Measurements from ENCODE around the gene PDXK. TPM values are rescaled to one million over a fixed set of nuclear protein-coding genes. Genes with fewer than 3 reads are reported as not detected.
A peak's percentile ranks its signal among the peaks of the same experiment; 100 is the strongest.

PDXK gene
- total and polyA plus RNA-seq, 5 donors from 2014 or later: 28.5 to 80.9 (median 39.1) TPM

GRCh38 chr21:43731476-43731875, 12.5 kb downstream of the PDXK start:
- H3K36me3 Mint-ChIP-seq: peaks cover 3% of the 10 kb centered on the region
- no peaks in the 10 kb centered on the region for H3K27me3 ChIP-seq (ENCODE audit: control insufficient read depth, insufficient read depth, low read length)

GRCh38 chr21:43731891-43732711, 13.2 kb downstream of the PDXK start:
- H3K4me3 Mint-ChIP-seq: peak overlapping the region in 1 of 4 donors; percentile 61
- peak overlapping the region in 1 of 3 donors; percentile 86 for H3K27ac Mint-ChIP-seq
- peaks cover 15 to 50% (median 25%) of the 10 kb centered on the region in 4 donors for H3K4me1 Mint-ChIP-seq
- no peak overlapping the region for H3K4me3 ChIP-seq (ENCODE audit: low read depth, low read length)
- no peaks in the 10 kb centered on the region for H3K36me3 Mint-ChIP-seq
- no peaks in the 10 kb centered on the region for H3K27me3 Mint-ChIP-seq
- no peaks in the 10 kb centered on the region for H3K27me3 ChIP-seq (ENCODE audit: control insufficient read depth, insufficient read depth, low read length)
- no peaks in the 10 kb centered on the region for H3K9me3 ChIP-seq (ENCODE audit: control insufficient read depth in 2 of 2, low read length in 2 of 2)
- peaks cover 35% of the 10 kb centered on the region for H3K4me1 ChIP-seq (ENCODE audit: control insufficient read depth, insufficient read depth, low read length, poor library complexity, severe bottlenecking)
- no peak overlapping the region for H3K27ac ChIP-seq (ENCODE audit: insufficient read depth, low read length, poor library complexity, severe bottlenecking)
- no peak for ATAC-seq (ENCODE audit: low read depth in 2 of 2)
- H3K9me3 Mint-ChIP-seq: no peaks in the 10 kb centered on the region
- H3K36me3 ChIP-seq (ENCODE audit: control insufficient read depth, insufficient read depth, low read length): no peaks in the 10 kb centered on the region
- DNase-seq: no peak

More at GRCh38 chr21:43731476-43731875, 12.5 kb downstream of the PDXK start:
- peak overlapping the region in 2 of 3 donors; percentile 15 to 86 for H3K27ac Mint-ChIP-seq
- H3K36me3 ChIP-seq (ENCODE audit: control insufficient read depth, insufficient read depth, low read length): no peaks in the 10 kb centered on the region
- no peaks in the 10 kb centered on the region for H3K9me3 ChIP-seq (ENCODE audit: control insufficient read depth in 2 of 2, low read length in 2 of 2)
- peaks cover 39% of the 10 kb centered on the region for H3K4me1 ChIP-seq (ENCODE audit: control insufficient read depth, insufficient read depth, low read length, poor library complexity, severe bottlenecking)
- no peaks in the 10 kb centered on the region for H3K27me3 Mint-ChIP-seq
- no peak overlapping the region for H3K27ac ChIP-seq (ENCODE audit: insufficient read depth, low read length, poor library complexity, severe bottlenecking)
- H3K4me1 Mint-ChIP-seq: peaks cover 17 to 56% (median 26%) of the 10 kb centered on the region in 4 donors
- no peak for ATAC-seq (ENCODE audit: low read depth in 2 of 2)
- no peak overlapping the region for H3K4me3 ChIP-seq (ENCODE audit: low read depth, low read length)
- H3K9me3 Mint-ChIP-seq: no peaks in the 10 kb centered on the region
- no peak for DNase-seq
- H3K4me3 Mint-ChIP-seq: peak overlapping the region in 1 of 4 donors; percentile 61

- Mint-ChIP-seq H3K27ac (no peak overlapping the region), H3K4me1 (peaks cover 10 to 41% (median 22%) of the 10 kb centered on the region in 4 donors), H3K9me3 (no peaks in the 10 kb centered on the region), H3K36me3 (no peaks in the 10 kb centered on the region), H3K4me3 (peak overlapping the region in 1 of 4 donors; percentile 91), H3K27me3 (no peaks in the 10 kb centered on the region)
- Histone ChIP-seq H3K27me3 (ENCODE audit: control insufficient read depth, insufficient read depth, low read length) (no peaks in the 10 kb centered on the region), H3K36me3 (ENCODE audit: control insufficient read depth, insufficient read depth, low read length) (no peaks in the 10 kb centered on the region), H3K4me1 (ENCODE audit: control insufficient read depth, insufficient read depth, low read length, poor library complexity, severe bottlenecking) (peaks cover 26% of the 10 kb centered on the region), H3K27ac (ENCODE audit: insufficient read depth, low read length, poor library complexity, severe bottlenecking) (no peak overlapping the region), H3K9me3 (ENCODE audit: control insufficient read depth in 2 of 2, low read length in 2 of 2) (no peaks in the 10 kb centered on the region), H3K4me3 (ENCODE audit: low read depth, low read length) (no peak overlapping the region)
- ATAC-seq (ENCODE audit: low read depth in 2 of 2) (no peak), DNase-seq (peak in 1 of 3 donors; percentile 67)
Observed at GRCh38 chr21:43733060-43733459, 14.1 kb downstream of the PDXK start.

GRCh38 chr21:43733529-43734071, 14.7 kb downstream of the PDXK start:
- Histone ChIP-seq H3K4me1 (ENCODE audit: control insufficient read depth, insufficient read depth, low read length, poor library complexity, severe bottlenecking) (peaks cover 20% of the 10 kb centered on the region), H3K27me3 (ENCODE audit: control insufficient read depth, insufficient read depth, low read length) (no peaks in the 10 kb centered on the region), H3K27ac (ENCODE audit: insufficient read depth, low read length, poor library complexity, severe bottlenecking) (no peak overlapping the region), H3K36me3 (ENCODE audit: control insufficient read depth, insufficient read depth, low read length) (no peaks in the 10 kb centered on the region), H3K4me3 (ENCODE audit: low read depth, low read length) (peak overlapping the region; percentile 32), H3K9me3 (ENCODE audit: control insufficient read depth in 2 of 2, low read length in 2 of 2) (no peaks in the 10 kb centered on the region)
- Mint-ChIP-seq H3K27ac (peak overlapping the region in 2 of 3 donors; percentile 29 to 71), H3K9me3 (no peaks in the 10 kb centered on the region), H3K27me3 (no peaks in the 10 kb centered on the region), H3K4me3 (peak overlapping the region in 2 of 4 donors; percentile 24 to 91), H3K36me3 (no peaks in the 10 kb centered on the region), H3K4me1 (peaks cover 10 to 35% (median 20%) of the 10 kb centered on the region in 4 donors)
- ATAC-seq (ENCODE audit: low read depth in 2 of 2) (no peak), DNase-seq (peak in 1 of 3 donors; percentile 55)

- no peaks in the 10 kb centered on the region for H3K9me3 Mint-ChIP-seq
- Histone ChIP-seq H3K9me3 (ENCODE audit: control insufficient read depth in 2 of 2, low read length in 2 of 2) (no peaks in the 10 kb centered on the region), H3K4me3 (ENCODE audit: low read depth, low read length) (peak overlapping the region; percentile 32), H3K36me3 (ENCODE audit: control insufficient read depth, insufficient read depth, low read length) (no peaks in the 10 kb centered on the region), H3K27me3 (ENCODE audit: control insufficient read depth, insufficient read depth, low read length) (no peaks in the 10 kb centered on the region), H3K27ac (ENCODE audit: insufficient read depth, low read length, poor library complexity, severe bottlenecking) (no peak overlapping the region), H3K4me1 (ENCODE audit: control insufficient read depth, insufficient read depth, low read length, poor library complexity, severe bottlenecking) (peaks cover 14% of the 10 kb centered on the region)
- DNase-seq: peak in 1 of 3 donors; percentile 83
- H3K36me3 Mint-ChIP-seq: peaks cover 3% of the 10 kb centered on the region
- peak overlapping the region in 1 of 3 donors; percentile 29 for H3K27ac Mint-ChIP-seq
- H3K27me3 Mint-ChIP-seq: no peaks in the 10 kb centered on the region
- peak in 1 of 2 donors; percentile 12 for ATAC-seq (ENCODE audit: low read depth in 2 of 2)
- H3K4me3 Mint-ChIP-seq: peak overlapping the region in 3 of 4 donors; percentile 24 to 91 (median 73)
- H3K4me1 Mint-ChIP-seq: peaks cover 8 to 33% (median 19%) of the 10 kb centered on the region in 4 donors
Observed at GRCh38 chr21:43734131-43734927, 15.4 kb downstream of the PDXK start.

- peak overlapping the region in 1 of 4 donors; percentile 5 for H3K4me3 Mint-ChIP-seq
- DNase-seq (no peak), ATAC-seq (ENCODE audit: low read depth in 2 of 2) (no peak)
- Histone ChIP-seq H3K27ac (ENCODE audit: insufficient read depth, low read length, poor library complexity, severe bottlenecking) (no peak overlapping the region), H3K36me3 (ENCODE audit: control insufficient read depth, insufficient read depth, low read length) (no peaks in the 10 kb centered on the region), H3K4me3 (ENCODE audit: low read depth, low read length) (no peak overlapping the region), H3K4me1 (ENCODE audit: control insufficient read depth, insufficient read depth, low read length, poor library complexity, severe bottlenecking) (peaks cover 14% of the 10 kb centered on the region), H3K9me3 (ENCODE audit: control insufficient read depth in 2 of 2, low read length in 2 of 2) (no peaks in the 10 kb centered on the region), H3K27me3 (ENCODE audit: control insufficient read depth, insufficient read depth, low read length) (no peaks in the 10 kb centered on the region)
- H3K4me1 Mint-ChIP-seq: peaks cover 6 to 28% (median 18%) of the 10 kb centered on the region in 4 donors
- no peaks in the 10 kb centered on the region for H3K9me3 Mint-ChIP-seq
- H3K27ac Mint-ChIP-seq: no peak overlapping the region
- H3K27me3 Mint-ChIP-seq: no peaks in the 10 kb centered on the region
- peaks cover 3% of the 10 kb centered on the region for H3K36me3 Mint-ChIP-seq
Observed at GRCh38 chr21:43734928-43735229, 15.9 kb downstream of the PDXK start.

GRCh38 chr21:43735236-43736091, 16.5 kb downstream of the PDXK start:
- DNase-seq (no peak), ATAC-seq (ENCODE audit: low read depth in 2 of 2) (no peak)
- Mint-ChIP-seq H3K36me3 (peaks cover 3% of the 10 kb centered on the region), H3K9me3 (no peaks in the 10 kb centered on the region), H3K4me3 (peak overlapping the region in 1 of 4 donors; percentile 47), H3K27ac (no peak overlapping the region), H3K27me3 (no peaks in the 10 kb centered on the region), H3K4me1 (peaks cover 6 to 26% (median 16%) of the 10 kb centered on the region in 4 donors)
- no peaks in the 10 kb centered on the region for H3K9me3 ChIP-seq (ENCODE audit: control insufficient read depth in 2 of 2, low read length in 2 of 2)
- H3K4me1 ChIP-seq (ENCODE audit: control insufficient read depth, insufficient read depth, low read length, poor library complexity, severe bottlenecking): peaks cover 14% of the 10 kb centered on the region
- no peak overlapping the region for H3K27ac ChIP-seq (ENCODE audit: insufficient read depth, low read length, poor library complexity, severe bottlenecking)
- H3K4me3 ChIP-seq (ENCODE audit: low read depth, low read length): no peak overlapping the region
- H3K27me3 ChIP-seq (ENCODE audit: control insufficient read depth, insufficient read depth, low read length): no peaks in the 10 kb centered on the region
- no peaks in the 10 kb centered on the region for H3K36me3 ChIP-seq (ENCODE audit: control insufficient read depth, insufficient read depth, low read length)
